SK-N-SH (cell line): ENCODE results near the gene ALDH3B1. TPM values are rescaled to one million over a fixed set of nuclear protein-coding genes. Genes with fewer than 3 reads are reported as not detected.

Experiments
- CTCF ChIA-PET: fragments of 300-600, 350-600 bp; formaldehyde crosslinking; extraction: SDS; loops from one replicate; lab custom pipeline; 2021; lab: Yijun Ruan, JAX
- POLR2A ChIA-PET: fragments of 350-600 bp; sonication (Branson Sonifier 250); formaldehyde crosslinking; extraction: SDS; loops from one replicate; lab custom pipeline; 2020; ENCODE audit warnings: antibody characterized with exemption, inconsistent platforms; lab: Yijun Ruan, JAX
- DNase-seq: peaks from one replicate; pipeline ENCODE4 v3.0.0; 2012
- H2AFZ ChIP-seq: fragments of 200-600 bp; sonication (generic); 2 replicates; pipeline ENCODE4 v1.8.1; 2016; ENCODE audit warnings: antibody characterized with exemption, mild to moderate bottlenecking, low read depth
- H3F3A ChIP-seq: fragments of 200-600 bp; sonication (generic); replicated peaks from 2 replicates; pipeline ENCODE3; 2016; ENCODE audit warnings: antibody characterized with exemption, mild to moderate bottlenecking; ENCODE audit not compliant: insufficient read depth
- H3K27ac ChIP-seq, 2 experiments: fragments of 200-500 bp in 1 of 2; fragments of 200-600 bp in 1 of 2; sonication (Bioruptor generic) in 1 of 2; sonication (generic), shearing (Covaris generic) in 1 of 2; 2 replicates each; pipeline versions ENCODE4 v1.5.1 to v1.6.1; 2014 to 2016; ENCODE audit warnings: low read depth in 2 of 2, inconsistent platforms in 1 of 2, low read length in 1 of 2, mild to moderate bottlenecking in 1 of 2, mixed read lengths in 1 of 2
- H3K27me3 ChIP-seq: fragments of 200-600 bp; sonication (generic), shearing (Covaris generic); 2 replicates; pipeline ENCODE4 v1.6.1; 2016; ENCODE audit warnings: mixed run types; ENCODE audit not compliant: insufficient read depth
- H3K36me3 ChIP-seq, 2 experiments: fragments of 200-500 bp in 1 of 2; fragments of 200-600 bp in 1 of 2; sonication (Bioruptor generic) in 1 of 2; sonication (generic) in 1 of 2; replicated peaks in 1 of 2; 2 replicates each; pipeline versions ENCODE3 to v1.5.1; 2014 to 2016; ENCODE audit warnings: low read length in 1 of 2, mild to moderate bottlenecking in 1 of 2; ENCODE audit not compliant: insufficient read depth in 2 of 2, control insufficient read depth in 1 of 2
- H3K4me1 ChIP-seq, 2 experiments: fragments of 200-500 bp in 1 of 2; fragments of 200-600 bp in 1 of 2; sonication (Bioruptor generic) in 1 of 2; sonication (generic), shearing (Covaris generic) in 1 of 2; 2 replicates each; pipeline versions ENCODE4 v1.5.1 to v1.6.1; 2014 to 2016; ENCODE audit warnings: low read depth in 1 of 2, low read length in 1 of 2, mixed run types in 1 of 2; ENCODE audit not compliant: insufficient read depth in 2 of 2, control insufficient read depth in 1 of 2
- H3K4me2 ChIP-seq: fragments of 200-600 bp; sonication (generic), shearing (Covaris generic); 2 replicates; pipeline ENCODE4 v1.6.1; 2017; ENCODE audit warnings: mixed run types
- H3K4me3 ChIP-seq, 2 experiments: fragments of 200-500 bp in 1 of 2; fragments of 200-600 bp in 1 of 2; sonication (Bioruptor generic) in 1 of 2; sonication (generic), shearing (Covaris generic) in 1 of 2; 2 replicates each; pipeline versions ENCODE4 v1.5.1 to v1.8.1; 2014 to 2016; ENCODE audit warnings: low read depth in 2 of 2, inconsistent platforms in 1 of 2, low read length in 1 of 2, mild to moderate bottlenecking in 1 of 2, mixed read lengths in 1 of 2, moderate library complexity in 1 of 2
- H3K79me2 ChIP-seq: fragments of 200-600 bp; sonication (generic); 2 replicates; pipeline ENCODE4 v1.8.1; 2017; ENCODE audit warnings: mild to moderate bottlenecking; ENCODE audit not compliant: insufficient read depth
- H3K9ac ChIP-seq: fragments of 200-600 bp; sonication (generic); 2 replicates; pipeline ENCODE4 v1.6.1; 2017; ENCODE audit warnings: mixed run types
- H3K9me2 ChIP-seq: fragments of 200-600 bp; sonication (generic); 2 replicates; pipeline ENCODE4 v1.6.1; 2017; ENCODE audit warnings: mixed run types
- H3K9me3 ChIP-seq: fragments of 200-600 bp; sonication (generic); 2 replicates; pipeline ENCODE4 v1.6.1; 2017; ENCODE audit warnings: mixed run types, mild to moderate bottlenecking, moderate library complexity
- H4K20me1 ChIP-seq: fragments of 200-600 bp; sonication (generic); 2 replicates; pipeline ENCODE4 v1.6.1; 2017; ENCODE audit warnings: mild to moderate bottlenecking, mixed run types; ENCODE audit not compliant: insufficient read depth
- EP300 ChIP-seq, 2 experiments: IDR thresholded peaks; 2 replicates each; pipeline versions ENCODE4 v1.4.0 to v1.6.1; 2012; ENCODE audit warnings: borderline replicate concordance in 1 of 2, low read depth in 1 of 2, low read length in 1 of 2
- EZH2phosphoT487 ChIP-seq: fragments of 200-600 bp; sonication (generic); IDR thresholded peaks from 2 replicates; pipeline ENCODE4 v1.6.1; 2017; ENCODE audit warnings: low read depth, mixed run types, mild to moderate bottlenecking, antibody characterized with exemption, moderate library complexity, borderline replicate concordance
- FOXJ3 ChIP-seq: sonication (generic); formaldehyde crosslinking; IDR thresholded peaks from 2 replicates; pipeline ENCODE4 v1.5.1; 2020; ENCODE audit warnings: mild to moderate bottlenecking, missing genetic modification reagents
- IRF3 ChIP-seq: fragments of 150-350 bp; IDR thresholded peaks from 2 replicates; pipeline ENCODE4 v1.6.1; 2016; ENCODE audit warnings: mild to moderate bottlenecking, low read depth, low read length
- MEF2A ChIP-seq: IDR thresholded peaks from 2 replicates; pipeline ENCODE4 v1.4.0; 2012; ENCODE audit warnings: low read depth, borderline replicate concordance
- MXI1 ChIP-seq: IDR thresholded peaks from 2 replicates; pipeline ENCODE4 v1.6.1; 2012; ENCODE audit warnings: mild to moderate bottlenecking, low read depth, low read length, improper control_type of control experiment
- NFIC ChIP-seq: IDR thresholded peaks from 2 replicates; pipeline ENCODE4 v1.4.0; 2012; ENCODE audit warnings: borderline replicate concordance
- NRF1 ChIP-seq: IDR thresholded peaks from 2 replicates; pipeline ENCODE4 v1.6.1; 2012; ENCODE audit warnings: low read depth, mild to moderate bottlenecking, low read length
- PBX3 ChIP-seq: IDR thresholded peaks from 2 replicates; pipeline ENCODE4; 2012
- POLR2AphosphoS5 ChIP-seq: IDR thresholded peaks from 2 replicates; pipeline ENCODE4 v1.6.1; 2012; ENCODE audit warnings: low read depth, low read length
- RCOR1 ChIP-seq: fragments of 150-350 bp; IDR thresholded peaks from 2 replicates; pipeline ENCODE4 v1.6.1; 2017; ENCODE audit warnings: antibody characterized with exemption, low read length
- RXRA ChIP-seq: IDR thresholded peaks from 2 replicates; pipeline ENCODE4 v1.4.0; 2012; ENCODE audit warnings: low read depth, mild to moderate bottlenecking, borderline replicate concordance
- SIN3A ChIP-seq: IDR thresholded peaks from 2 replicates; pipeline ENCODE4 v1.6.1; 2012; ENCODE audit warnings: low read depth, mild to moderate bottlenecking, low read length, moderate library complexity, borderline replicate concordance
- SMC3 ChIP-seq: IDR thresholded peaks from 2 replicates; pipeline ENCODE4 v1.6.1; 2012; ENCODE audit warnings: low read depth, low read length, improper control_type of control experiment
- TCF12 ChIP-seq: IDR thresholded peaks from 2 replicates; pipeline ENCODE4 v1.4.0; 2012
- ZBTB33 ChIP-seq: IDR thresholded peaks from 2 replicates; pipeline ENCODE4 v1.4.0; 2012; ENCODE audit warnings: low read depth, borderline replicate concordance
- WGBS: methylation state at CpG from one replicate; pipeline ENCODE4 v1.1.6; 2017; ENCODE audit warnings: low lambda C conversion rate; 5-methylcytosine and 5-hydroxymethylcytosine counted together
- polyA plus RNA-seq, 3 experiments: library from polyadenylated mRNA; depleted of rRNA; stranded (reverse); fragments of >200 nt; gene quantifications; 2 replicates each; pipeline ENCODE4 v1.2.3, GENCODE V29; 2012
- TF ChIP-seq, protein P1 (sequence below): IDR thresholded peaks from 2 replicates; pipeline ENCODE4 v1.4.0; 2012; ENCODE audit warnings: low read depth, borderline replicate concordance
- TF ChIP-seq, protein P2 (sequence below): IDR thresholded peaks from 2 replicates; pipeline ENCODE4 v1.4.0; 2012; ENCODE audit warnings: low read depth
- TF ChIP-seq, protein P3 (sequence below): fragments of 150-350 bp; IDR thresholded peaks from 2 replicates; pipeline ENCODE4 v1.6.1; 2017; ENCODE audit warnings: antibody characterized with exemption, low read length, low read depth, borderline replicate concordance
- TF ChIP-seq, protein P4 (sequence below): fragments of 200-600 bp; sonication (generic); IDR thresholded peaks from 2 replicates; pipeline ENCODE4 v1.6.1; 2017; ENCODE audit warnings: antibody characterized with exemption, mild to moderate bottlenecking, moderate library complexity

ALDH3B1 gene
- polyA plus RNA-seq, 1 of the 3 experiments (the other 2 are of a cell fraction): 14.9 TPM

DNA sequence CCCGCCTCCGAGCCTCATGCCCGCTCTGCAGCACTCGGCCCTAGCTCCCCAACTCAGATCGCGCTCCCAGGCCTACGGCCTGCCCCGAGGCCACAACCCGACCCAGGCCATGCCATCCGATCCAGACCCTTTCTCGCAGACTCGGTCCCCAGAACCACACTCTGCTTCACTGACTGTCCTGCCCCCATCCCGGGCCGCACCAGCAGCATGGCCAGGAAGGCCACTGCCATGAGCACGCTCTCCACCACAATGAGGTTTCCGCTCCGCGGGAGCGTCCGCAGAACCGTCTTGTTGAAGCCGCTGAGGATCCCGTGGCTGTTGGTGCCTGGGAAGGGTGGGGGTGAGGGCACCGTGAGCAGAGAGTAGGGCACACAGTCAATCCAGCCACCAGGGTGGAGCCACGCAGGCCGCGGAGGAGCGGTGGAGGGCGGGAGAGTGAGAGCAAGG is 12.6 kb upstream of the ALDH3B1 start:
- no peaks in the 10 kb centered on the region for H3K4me1 ChIP-seq
- no peaks in the 10 kb centered on the region for H3K27me3 ChIP-seq
- H3K9ac ChIP-seq: no peak overlapping the region
- peaks cover 3% of the 10 kb centered on the region for H3F3A ChIP-seq
- no peak overlapping the region for H3K4me3 ChIP-seq
- no peaks in the 10 kb centered on the region for H3K36me3 ChIP-seq
- no peaks in the 10 kb centered on the region for H3K9me2 ChIP-seq
- no peak overlapping the region for H3K4me2 ChIP-seq
- no peaks in the 10 kb centered on the region for H3K9me3 ChIP-seq
- peak; percentile 12 for DNase-seq
- no peaks in the 10 kb centered on the region for H3K79me2 ChIP-seq
- H3K27ac ChIP-seq: no peak overlapping the region
- no peak overlapping the region for H2AFZ ChIP-seq
- 96% methylated on average over 27 of the region's 29 CpGs for WGBS
- no peaks in the 10 kb centered on the region for H4K20me1 ChIP-seq
- ChIA-PET CTCF (no interaction called here), POLR2A (no interaction called here)
- TF ChIP-seq POLR2AphosphoS5 (no peak), FOXJ3 (CRISPR knock-in tag) (no peak), RCOR1 (no peak), MEF2A (no peak), ZBTB33 (no peak), EP300 (IDR thresholded peaks at IDR 0.05; ENCODE audit: borderline replicate concordance in 1 of 2, low read depth in 1 of 2, low read length in 1 of 2) (no peak), SMC3 (no peak), RXRA (no peak), SIN3A (no peak), PBX3 (no peak), NRF1 (no peak), MXI1 (no peak), EZH2phosphoT487 (no peak), TCF12 (no peak), IRF3 (no peak), NFIC (no peak)
- TF ChIP-seq, protein P1, sequence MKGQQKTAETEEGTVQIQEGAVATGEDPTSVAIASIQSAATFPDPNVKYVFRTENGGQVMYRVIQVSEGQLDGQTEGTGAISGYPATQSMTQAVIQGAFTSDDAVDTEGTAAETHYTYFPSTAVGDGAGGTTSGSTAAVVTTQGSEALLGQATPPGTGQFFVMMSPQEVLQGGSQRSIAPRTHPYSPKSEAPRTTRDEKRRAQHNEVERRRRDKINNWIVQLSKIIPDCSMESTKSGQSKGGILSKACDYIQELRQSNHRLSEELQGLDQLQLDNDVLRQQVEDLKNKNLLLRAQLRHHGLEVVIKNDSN: no peak
- TF ChIP-seq, protein P2, sequence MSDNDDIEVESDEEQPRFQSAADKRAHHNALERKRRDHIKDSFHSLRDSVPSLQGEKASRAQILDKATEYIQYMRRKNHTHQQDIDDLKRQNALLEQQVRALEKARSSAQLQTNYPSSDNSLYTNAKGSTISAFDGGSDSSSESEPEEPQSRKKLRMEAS: no peak
- TF ChIP-seq, protein P3, sequence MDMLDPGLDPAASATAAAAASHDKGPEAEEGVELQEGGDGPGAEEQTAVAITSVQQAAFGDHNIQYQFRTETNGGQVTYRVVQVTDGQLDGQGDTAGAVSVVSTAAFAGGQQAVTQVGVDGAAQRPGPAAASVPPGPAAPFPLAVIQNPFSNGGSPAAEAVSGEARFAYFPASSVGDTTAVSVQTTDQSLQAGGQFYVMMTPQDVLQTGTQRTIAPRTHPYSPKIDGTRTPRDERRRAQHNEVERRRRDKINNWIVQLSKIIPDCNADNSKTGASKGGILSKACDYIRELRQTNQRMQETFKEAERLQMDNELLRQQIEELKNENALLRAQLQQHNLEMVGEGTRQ: no peak
- TF ChIP-seq, protein P4, sequence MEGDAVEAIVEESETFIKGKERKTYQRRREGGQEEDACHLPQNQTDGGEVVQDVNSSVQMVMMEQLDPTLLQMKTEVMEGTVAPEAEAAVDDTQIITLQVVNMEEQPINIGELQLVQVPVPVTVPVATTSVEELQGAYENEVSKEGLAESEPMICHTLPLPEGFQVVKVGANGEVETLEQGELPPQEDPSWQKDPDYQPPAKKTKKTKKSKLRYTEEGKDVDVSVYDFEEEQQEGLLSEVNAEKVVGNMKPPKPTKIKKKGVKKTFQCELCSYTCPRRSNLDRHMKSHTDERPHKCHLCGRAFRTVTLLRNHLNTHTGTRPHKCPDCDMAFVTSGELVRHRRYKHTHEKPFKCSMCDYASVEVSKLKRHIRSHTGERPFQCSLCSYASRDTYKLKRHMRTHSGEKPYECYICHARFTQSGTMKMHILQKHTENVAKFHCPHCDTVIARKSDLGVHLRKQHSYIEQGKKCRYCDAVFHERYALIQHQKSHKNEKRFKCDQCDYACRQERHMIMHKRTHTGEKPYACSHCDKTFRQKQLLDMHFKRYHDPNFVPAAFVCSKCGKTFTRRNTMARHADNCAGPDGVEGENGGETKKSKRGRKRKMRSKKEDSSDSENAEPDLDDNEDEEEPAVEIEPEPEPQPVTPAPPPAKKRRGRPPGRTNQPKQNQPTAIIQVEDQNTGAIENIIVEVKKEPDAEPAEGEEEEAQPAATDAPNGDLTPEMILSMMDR: no peak
